ENCODE data around the gene NME5.
"Not testable (repeated sequence)": the region's sequence is repeated elsewhere in the genome, so short reads cannot be mapped to it uniquely, and the experiment has no call there.

NME5 gene

DNA sequence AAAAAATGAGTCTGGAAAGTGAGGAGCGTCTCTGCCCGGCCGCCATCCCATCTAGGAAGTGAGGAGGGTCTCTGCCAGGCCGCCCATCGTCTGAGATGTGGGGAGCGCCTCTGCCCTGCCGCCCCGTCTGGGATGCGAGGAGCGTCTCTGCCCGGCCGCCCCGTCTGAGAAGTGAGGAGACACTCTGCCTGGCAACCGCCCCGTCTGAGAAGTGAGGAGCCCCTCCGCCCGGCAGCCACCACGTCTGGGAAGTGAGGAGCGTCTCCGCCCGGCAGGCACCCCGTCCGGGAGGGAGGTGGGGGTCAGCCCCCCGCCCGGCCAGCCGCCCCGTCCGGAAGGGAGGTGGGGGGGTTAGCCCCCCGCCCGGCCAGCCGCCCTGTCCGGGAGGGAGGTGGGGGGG, 69.2 kb downstream of the NME5 start:
- not testable (repeated sequence) for DNase-seq

- DNase-seq = peak; percentile 25
Measured at GRCh38 chr5:138068742-138069600, 70.3 kb downstream of the NME5 start.

DNA sequence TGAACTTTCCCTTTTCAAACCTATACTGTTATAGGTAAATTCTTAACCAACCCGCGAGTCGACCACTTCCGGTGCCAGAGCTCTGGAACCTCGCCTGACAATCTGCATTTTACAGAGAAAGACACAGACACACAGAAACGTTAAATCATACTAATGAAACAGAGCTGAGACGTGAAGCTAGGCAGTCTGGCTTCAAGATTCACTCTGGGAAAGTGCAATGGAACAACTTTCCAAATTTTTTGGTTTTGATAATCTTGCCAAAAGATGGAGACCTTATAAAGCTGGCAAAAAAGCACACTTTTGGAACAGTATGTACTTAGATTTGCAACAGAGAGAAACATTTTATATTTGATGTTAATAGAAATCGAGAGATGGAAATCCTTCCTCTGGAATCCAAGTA, 71.3 kb downstream of the NME5 start:
- no peak for DNase-seq
